GM23338 (cell line): ENCODE data around the gene TFIP11.

Experiments
- EZH2 ChIP-seq: fragments of 200-600 bp; sonication (generic); IDR thresholded peaks from one replicate; pipeline ENCODE4 v1.8.0; 2017; ENCODE audit warnings: antibody characterized with exemption, mild to moderate bottlenecking, low read depth; ENCODE audit not compliant: unreplicated experiment
- EZH2phosphoT487 ChIP-seq: fragments of 200-600 bp; sonication (generic); IDR thresholded peaks from one replicate; pipeline ENCODE4 v1.8.1; 2018; ENCODE audit warnings: antibody characterized with exemption; ENCODE audit not compliant: unreplicated experiment
- NANOG ChIP-seq: IDR thresholded peaks from 2 replicates; pipeline ENCODE4 v1.6.1; 2016; ENCODE audit warnings: antibody characterized with exemption, borderline replicate concordance
- POLR2AphosphoS5 ChIP-seq: IDR thresholded peaks from 2 replicates; pipeline ENCODE4 v1.6.1; 2016; ENCODE audit warnings: antibody characterized with exemption, low read depth
- TF ChIP-seq, protein P1 (sequence below), 2 experiments: fragments of 200-600 bp in 1 of 2; sonication (generic) in 1 of 2; conservative IDR thresholded peaks; 2 replicates each; pipeline versions ENCODE4 v1.5.1 to v1.6.1; 2016 to 2017; ENCODE audit warnings: antibody characterized with exemption in 2 of 2, low read depth in 2 of 2, mild to moderate bottlenecking in 2 of 2, moderate library complexity in 1 of 2
- TF ChIP-seq, protein P2 (sequence below): IDR thresholded peaks from 2 replicates; pipeline ENCODE4 v1.6.1; 2016; ENCODE audit warnings: antibody characterized with exemption
- TF ChIP-seq, protein P3 (sequence below): IDR thresholded peaks from one replicate; pipeline ENCODE4 v1.6.1; 2018; ENCODE audit warnings: antibody characterized with exemption; ENCODE audit not compliant: unreplicated experiment

DNA sequence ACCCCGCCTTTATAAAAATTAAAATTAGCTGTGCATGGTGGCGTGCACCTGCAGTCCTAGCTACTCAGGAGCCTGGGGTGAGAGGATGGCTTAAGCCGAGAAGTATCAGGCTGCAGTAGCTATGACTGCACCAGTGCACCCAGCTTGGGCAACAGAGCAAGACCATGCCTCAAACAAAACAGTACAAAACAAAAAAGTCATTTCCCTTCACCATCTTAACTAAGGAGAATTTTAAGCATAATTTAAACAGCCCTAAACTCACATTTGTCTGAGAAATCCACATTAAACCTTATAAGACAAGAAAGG lies 23.3 kb upstream of the TFIP11 start:
- TF ChIP-seq, protein P1, sequence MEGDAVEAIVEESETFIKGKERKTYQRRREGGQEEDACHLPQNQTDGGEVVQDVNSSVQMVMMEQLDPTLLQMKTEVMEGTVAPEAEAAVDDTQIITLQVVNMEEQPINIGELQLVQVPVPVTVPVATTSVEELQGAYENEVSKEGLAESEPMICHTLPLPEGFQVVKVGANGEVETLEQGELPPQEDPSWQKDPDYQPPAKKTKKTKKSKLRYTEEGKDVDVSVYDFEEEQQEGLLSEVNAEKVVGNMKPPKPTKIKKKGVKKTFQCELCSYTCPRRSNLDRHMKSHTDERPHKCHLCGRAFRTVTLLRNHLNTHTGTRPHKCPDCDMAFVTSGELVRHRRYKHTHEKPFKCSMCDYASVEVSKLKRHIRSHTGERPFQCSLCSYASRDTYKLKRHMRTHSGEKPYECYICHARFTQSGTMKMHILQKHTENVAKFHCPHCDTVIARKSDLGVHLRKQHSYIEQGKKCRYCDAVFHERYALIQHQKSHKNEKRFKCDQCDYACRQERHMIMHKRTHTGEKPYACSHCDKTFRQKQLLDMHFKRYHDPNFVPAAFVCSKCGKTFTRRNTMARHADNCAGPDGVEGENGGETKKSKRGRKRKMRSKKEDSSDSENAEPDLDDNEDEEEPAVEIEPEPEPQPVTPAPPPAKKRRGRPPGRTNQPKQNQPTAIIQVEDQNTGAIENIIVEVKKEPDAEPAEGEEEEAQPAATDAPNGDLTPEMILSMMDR (conservative IDR thresholded peaks at IDR 0.05; ENCODE audit: low read depth in 2 of 2): no peak
- TF ChIP-seq, protein P2, sequence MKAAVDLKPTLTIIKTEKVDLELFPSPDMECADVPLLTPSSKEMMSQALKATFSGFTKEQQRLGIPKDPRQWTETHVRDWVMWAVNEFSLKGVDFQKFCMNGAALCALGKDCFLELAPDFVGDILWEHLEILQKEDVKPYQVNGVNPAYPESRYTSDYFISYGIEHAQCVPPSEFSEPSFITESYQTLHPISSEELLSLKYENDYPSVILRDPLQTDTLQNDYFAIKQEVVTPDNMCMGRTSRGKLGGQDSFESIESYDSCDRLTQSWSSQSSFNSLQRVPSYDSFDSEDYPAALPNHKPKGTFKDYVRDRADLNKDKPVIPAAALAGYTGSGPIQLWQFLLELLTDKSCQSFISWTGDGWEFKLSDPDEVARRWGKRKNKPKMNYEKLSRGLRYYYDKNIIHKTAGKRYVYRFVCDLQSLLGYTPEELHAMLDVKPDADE: no peak
- TF ChIP-seq EZH2phosphoT487 (no peak), POLR2AphosphoS5 (no peak), NANOG (no peak), EZH2 (no peak)
- TF ChIP-seq, protein P3, sequence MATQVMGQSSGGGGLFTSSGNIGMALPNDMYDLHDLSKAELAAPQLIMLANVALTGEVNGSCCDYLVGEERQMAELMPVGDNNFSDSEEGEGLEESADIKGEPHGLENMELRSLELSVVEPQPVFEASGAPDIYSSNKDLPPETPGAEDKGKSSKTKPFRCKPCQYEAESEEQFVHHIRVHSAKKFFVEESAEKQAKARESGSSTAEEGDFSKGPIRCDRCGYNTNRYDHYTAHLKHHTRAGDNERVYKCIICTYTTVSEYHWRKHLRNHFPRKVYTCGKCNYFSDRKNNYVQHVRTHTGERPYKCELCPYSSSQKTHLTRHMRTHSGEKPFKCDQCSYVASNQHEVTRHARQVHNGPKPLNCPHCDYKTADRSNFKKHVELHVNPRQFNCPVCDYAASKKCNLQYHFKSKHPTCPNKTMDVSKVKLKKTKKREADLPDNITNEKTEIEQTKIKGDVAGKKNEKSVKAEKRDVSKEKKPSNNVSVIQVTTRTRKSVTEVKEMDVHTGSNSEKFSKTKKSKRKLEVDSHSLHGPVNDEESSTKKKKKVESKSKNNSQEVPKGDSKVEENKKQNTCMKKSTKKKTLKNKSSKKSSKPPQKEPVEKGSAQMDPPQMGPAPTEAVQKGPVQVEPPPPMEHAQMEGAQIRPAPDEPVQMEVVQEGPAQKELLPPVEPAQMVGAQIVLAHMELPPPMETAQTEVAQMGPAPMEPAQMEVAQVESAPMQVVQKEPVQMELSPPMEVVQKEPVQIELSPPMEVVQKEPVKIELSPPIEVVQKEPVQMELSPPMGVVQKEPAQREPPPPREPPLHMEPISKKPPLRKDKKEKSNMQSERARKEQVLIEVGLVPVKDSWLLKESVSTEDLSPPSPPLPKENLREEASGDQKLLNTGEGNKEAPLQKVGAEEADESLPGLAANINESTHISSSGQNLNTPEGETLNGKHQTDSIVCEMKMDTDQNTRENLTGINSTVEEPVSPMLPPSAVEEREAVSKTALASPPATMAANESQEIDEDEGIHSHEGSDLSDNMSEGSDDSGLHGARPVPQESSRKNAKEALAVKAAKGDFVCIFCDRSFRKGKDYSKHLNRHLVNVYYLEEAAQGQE: no peak
